HL-60 (cell line): ENCODE results near the gene SLC38A8.

Experiments used
- DNase-seq, 2 experiments: peaks; one replicate each; pipeline ENCODE4 v3.0.0-alpha.2; 2010 to 2020; ENCODE audit warnings: low read depth in 1 of 2, low spot score in 1 of 2
- H3K27ac ChIP-seq: fragments of 250-450 bp; sonication (Bioruptor Pico); replicated peaks from 2 replicates; pipeline ENCODE4 v1.5.1; 2020; ENCODE audit warnings: mild to moderate bottlenecking, moderate library complexity
- H3K27me3 ChIP-seq: fragments of 250-450 bp; sonication (Bioruptor Pico); 2 replicates; pipeline ENCODE4 v1.5.1; 2021; ENCODE audit warnings: mild to moderate bottlenecking, moderate library complexity; ENCODE audit not compliant: insufficient read depth, poor library complexity, severe bottlenecking
- H3K4me3 ChIP-seq: replicated peaks from 2 replicates; pipeline ENCODE4 v1.5.1; 2011; ENCODE audit warnings: mild to moderate bottlenecking, control low read depth, low read length; ENCODE audit not compliant: insufficient read depth
- CTCF ChIP-seq: IDR thresholded peaks from one replicate; pipeline ENCODE4 v1.5.1; 2011; ENCODE audit warnings: low read length, control low read depth, inconsistent platforms; ENCODE audit not compliant: insufficient read depth
- GABPA ChIP-seq: IDR thresholded peaks from 2 replicates; pipeline ENCODE4 v1.6.1; 2012; ENCODE audit warnings: low read depth
- POLR2AphosphoS5 ChIP-seq: IDR thresholded peaks from 2 replicates; pipeline ENCODE4 v1.6.1; 2012; ENCODE audit warnings: low read depth
- REST ChIP-seq: IDR thresholded peaks from 2 replicates; pipeline ENCODE4 v1.6.1; 2012; ENCODE audit warnings: low read depth; ENCODE audit not compliant: insufficient replicate concordance
- SPI1 ChIP-seq: IDR thresholded peaks from 2 replicates; pipeline ENCODE4 v1.6.1; 2012; ENCODE audit warnings: low read depth, mild to moderate bottlenecking, borderline replicate concordance

The SLC38A8 gene

GRCh38 chr16:83998091-83998490, 44.5 kb downstream of the SLC38A8 start:
- no peak overlapping the region for H3K27ac ChIP-seq
- TF ChIP-seq SPI1 (no peak), POLR2AphosphoS5 (no peak), CTCF (no peak), GABPA (no peak), REST (no peak)
- H3K27me3 ChIP-seq: peaks cover 5% of the 10 kb centered on the region
- DNase-seq: no peak
- no peak overlapping the region for H3K4me3 ChIP-seq

GRCh38 chr16:83996481-83997252, 45.9 kb downstream of the SLC38A8 start:
- Histone ChIP-seq H3K27me3 (peaks cover 3% of the 10 kb centered on the region), H3K27ac (no peak overlapping the region), H3K4me3 (no peak overlapping the region)
- no peak for DNase-seq
- TF ChIP-seq POLR2AphosphoS5 (no peak), GABPA (no peak), REST (no peak), CTCF (no peak), SPI1 (no peak)

GRCh38 chr16:83995754-83996153, 46.8 kb downstream of the SLC38A8 start:
- no peak for DNase-seq
- Histone ChIP-seq H3K27me3 (no peaks in the 10 kb centered on the region), H3K27ac (no peak overlapping the region), H3K4me3 (no peak overlapping the region)
- TF ChIP-seq SPI1: no peak
- TF ChIP-seq GABPA: no peak

- no peak overlapping the region for H3K4me3 ChIP-seq
- DNase-seq: no peak
- TF ChIP-seq POLR2AphosphoS5: no peak
- no peak for TF ChIP-seq GABPA
- no peak for TF ChIP-seq CTCF
- no peak for TF ChIP-seq SPI1
- TF ChIP-seq REST: no peak
- no peak overlapping the region for H3K27ac ChIP-seq
- H3K27me3 ChIP-seq: no peaks in the 10 kb centered on the region
Observed at GRCh38 chr16:83994703-83995102, 47.9 kb downstream of the SLC38A8 start.
